Stimulated activated naive CD4-positive, alpha-beta T cell treated with Interleukin-2 at 50 U/mL for 16 hours (primary cell): ENCODE data around the gene ITGB7.
"Not testable (repeated sequence)": the region's sequence is repeated elsewhere in the genome, so short reads cannot be mapped to it uniquely, and the experiment has no call there.

ENCODE experiments used
- DNase-seq: peaks from one replicate; lab custom pipeline; 2025; lab: John Stamatoyannopoulos, UW

ITGB7 gene

GRCh38 chr12:53217051-53217930, 10.2 kb upstream of the ITGB7 start:
- DNase-seq = peak; percentile 51

DNA sequence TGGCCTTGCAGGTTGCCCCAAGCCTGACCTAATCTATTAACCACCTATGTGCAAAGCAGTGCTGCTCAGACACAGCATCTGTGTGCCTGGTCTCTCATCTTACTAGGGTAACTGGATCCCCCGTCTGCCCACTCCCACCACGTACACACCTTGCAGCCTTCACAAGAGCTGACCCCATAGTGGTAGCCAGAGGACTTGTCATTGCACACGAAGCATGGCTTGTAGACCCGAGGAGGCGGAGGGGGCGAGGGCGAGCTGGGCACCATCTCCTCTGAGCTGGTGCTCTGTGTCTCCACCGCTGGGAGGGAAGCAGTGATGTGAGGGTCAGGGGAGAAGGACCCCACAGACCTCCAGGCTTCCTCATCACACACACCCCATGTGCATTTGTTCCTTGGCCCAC, 8.4 kb upstream of the ITGB7 start:
- DNase-seq = no peak

DNA sequence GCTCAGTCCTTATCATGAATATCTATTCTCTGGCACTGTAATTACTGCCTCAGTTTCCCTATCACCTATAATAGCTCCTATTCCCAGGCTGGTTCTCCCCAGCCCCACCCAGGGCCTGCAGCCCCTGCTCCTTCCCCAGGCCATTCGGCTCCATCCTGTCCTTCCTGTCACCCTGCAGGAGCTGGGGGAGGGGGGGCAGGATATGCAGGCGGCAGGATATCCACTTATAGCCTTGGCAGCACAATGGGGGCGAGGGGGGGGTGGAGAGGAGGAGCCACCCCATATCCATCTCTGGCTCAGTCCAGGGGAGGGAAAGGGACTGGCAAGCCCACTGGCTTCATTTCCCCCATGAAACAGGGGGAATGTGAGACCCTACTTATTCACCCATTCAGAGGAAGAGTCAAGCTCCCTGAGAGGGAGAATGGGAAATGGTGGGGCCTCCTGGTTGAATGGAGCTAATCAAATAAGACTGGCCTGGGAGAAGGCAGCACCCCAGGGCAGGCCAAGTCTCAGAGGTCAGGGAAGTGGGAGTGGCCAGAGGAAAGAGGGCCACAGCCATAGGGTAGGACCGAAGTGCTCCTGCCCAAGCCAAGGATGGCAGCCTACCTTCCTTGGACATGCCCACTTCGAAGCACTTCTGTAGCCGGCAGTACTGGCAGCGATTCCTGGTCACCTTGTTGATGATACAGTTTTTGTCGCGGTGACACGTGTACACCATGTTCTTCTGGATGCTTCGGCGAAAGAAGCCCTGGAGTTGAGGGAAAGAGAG, 7.8 kb upstream of the ITGB7 start:
- DNase-seq = no peak

- no peak for DNase-seq
Observed at GRCh38 chr12:53214221-53214620, 7.2 kb upstream of the ITGB7 start.

DNA sequence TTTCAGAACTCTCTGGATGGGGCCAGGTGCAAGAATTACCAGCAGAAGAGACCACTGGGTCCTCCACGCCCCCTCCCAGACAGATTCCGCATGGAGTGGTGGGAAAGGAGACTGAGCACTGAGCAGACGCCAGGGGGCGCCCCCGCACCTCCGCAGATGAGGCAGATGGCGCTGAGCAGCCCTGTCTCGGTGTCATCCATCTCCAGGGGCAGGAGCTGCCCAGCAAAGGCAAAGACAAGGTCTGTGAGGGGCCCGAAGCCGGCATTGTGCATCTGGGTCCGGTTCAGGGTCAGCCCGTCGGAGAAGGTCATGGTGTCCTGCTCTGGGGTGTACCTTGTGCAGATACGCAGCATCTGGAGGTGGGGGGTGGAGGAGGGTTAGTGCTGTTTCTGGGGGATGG, 6.3 kb upstream of the ITGB7 start:
- peak; percentile 74 for DNase-seq

- DNase-seq = no peak
Observed at GRCh38 chr12:53212931-53213330, 5.9 kb upstream of the ITGB7 start.

GRCh38 chr12:53211476-53212381, 4.7 kb upstream of the ITGB7 start:
- no peak for DNase-seq

GRCh38 chr12:53210843-53211242, 3.8 kb upstream of the ITGB7 start:
- DNase-seq = no peak

GRCh38 chr12:53208877-53209463, 1.9 kb upstream of the ITGB7 start:
- peak; percentile 16 for DNase-seq

DNA sequence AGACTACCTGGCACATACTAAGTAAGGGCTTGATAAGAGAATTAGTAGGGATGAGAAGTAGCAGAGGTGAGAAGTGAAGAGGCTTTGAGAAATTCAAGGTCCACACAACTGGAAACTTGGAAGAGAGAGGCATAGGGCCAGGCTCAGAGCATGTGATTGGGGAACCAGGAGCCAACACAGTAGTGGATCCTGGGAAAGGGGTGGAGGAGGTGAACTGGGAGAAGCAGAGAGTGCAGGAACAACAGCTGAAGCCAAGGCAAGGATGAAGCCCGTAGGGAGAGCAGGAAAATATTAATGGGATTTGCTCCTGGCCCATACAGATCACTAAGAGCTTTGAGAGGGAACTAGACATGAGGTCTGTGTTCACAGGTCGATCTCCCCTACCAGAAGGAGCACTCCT, 1.4 kb upstream of the ITGB7 start:
- DNase-seq = no peak

DNA sequence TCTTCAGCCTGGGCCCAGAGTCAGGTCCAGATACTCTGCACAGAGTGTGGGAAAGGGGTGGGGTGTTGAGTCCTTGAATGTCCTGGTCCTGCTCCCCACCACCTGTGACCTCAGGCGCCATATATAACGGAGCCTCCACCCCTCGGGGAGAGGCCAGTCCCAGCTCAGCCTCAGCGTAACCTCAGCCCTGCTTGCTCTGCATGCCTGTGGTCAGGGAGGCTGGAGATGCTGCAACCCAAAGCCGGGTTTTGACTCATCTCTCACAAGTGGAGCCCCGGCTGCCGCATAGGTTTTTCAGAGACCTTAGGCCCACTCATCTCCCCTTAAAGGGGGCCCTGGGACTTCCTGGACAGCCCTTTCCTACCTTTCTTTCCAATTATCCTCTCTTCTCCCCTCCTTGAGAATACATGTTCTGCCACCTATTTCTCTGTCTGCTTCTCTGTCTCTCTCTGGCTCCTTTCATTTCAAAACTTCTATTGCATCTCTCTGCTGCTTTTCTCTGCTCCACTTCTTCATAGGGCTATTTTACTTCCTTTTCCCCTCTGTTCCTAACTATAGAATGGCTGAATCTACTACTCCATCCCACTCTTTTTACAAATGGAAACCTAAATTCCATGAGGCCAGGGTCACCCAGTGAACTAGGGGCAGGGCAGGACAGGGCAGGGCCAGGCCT, 1.2 kb downstream of the ITGB7 start:
- DNase-seq = peak; percentile 67

DNA sequence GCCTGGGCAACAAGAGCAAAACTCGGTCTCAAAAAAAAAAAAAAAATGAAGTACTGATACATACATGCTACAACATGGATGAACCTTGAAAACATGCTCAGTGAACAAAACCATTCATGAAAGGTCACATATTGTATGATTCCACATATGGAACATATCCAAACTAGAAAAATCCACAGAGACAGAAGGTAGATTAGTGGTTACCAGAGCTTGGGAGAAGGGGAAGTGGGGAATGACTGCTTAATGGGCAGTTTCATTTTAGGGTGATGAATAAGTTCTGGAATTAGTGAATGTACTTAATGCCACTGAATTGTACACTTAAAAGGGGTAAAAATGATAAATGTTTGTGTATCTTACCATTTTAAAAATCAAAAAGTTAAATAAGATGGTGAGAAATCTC, 2.7 kb downstream of the ITGB7 start:
- DNase-seq = no peak

GRCh38 chr12:53202316-53202715, 4.7 kb downstream of the ITGB7 start:
- DNase-seq = not testable (repeated sequence)

- DNase-seq = no peak
Observed at GRCh38 chr12:53201639-53202038, 5.4 kb downstream of the ITGB7 start.

- no peak for DNase-seq
Observed at GRCh38 chr12:53201177-53201541, 5.9 kb downstream of the ITGB7 start.

GRCh38 chr12:53200458-53201176, 6.4 kb downstream of the ITGB7 start:
- peak; percentile 42 for DNase-seq

DNA sequence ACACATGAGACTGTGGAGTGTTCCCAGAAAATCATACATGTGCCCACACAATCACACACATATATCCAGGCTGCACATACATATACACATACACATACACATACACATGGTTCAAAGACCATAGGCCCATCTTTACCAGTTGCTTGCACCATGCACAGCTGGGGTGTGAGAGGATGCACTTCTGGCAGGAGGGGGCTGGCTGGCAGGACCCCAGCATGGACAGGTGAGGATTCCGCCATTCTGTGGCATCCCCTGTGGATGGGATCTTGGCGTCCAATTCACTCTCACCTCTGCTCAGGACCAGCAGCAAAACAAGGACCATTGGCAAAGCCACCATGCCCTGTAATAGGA, 7.0 kb downstream of the ITGB7 start:
- DNase-seq = no peak

DNA sequence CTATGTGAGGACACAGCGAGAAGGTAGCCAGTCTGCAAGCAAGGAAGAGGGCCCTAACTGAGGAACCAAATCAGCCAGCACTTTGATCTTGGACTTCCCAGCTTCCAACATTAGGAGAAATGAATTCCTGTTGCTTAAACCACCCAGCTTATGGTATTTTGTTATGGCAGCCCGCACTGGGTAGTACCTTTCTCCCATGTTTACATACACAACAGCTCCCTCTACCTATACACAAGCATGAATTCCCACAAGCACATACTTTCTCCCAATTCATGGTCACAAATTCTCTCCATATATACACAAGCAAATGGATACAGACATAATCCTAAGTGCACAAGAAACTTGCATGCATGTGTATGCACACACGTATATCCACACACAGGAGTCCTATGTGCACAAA, 7.4 kb downstream of the ITGB7 start:
- DNase-seq = no peak

DNA sequence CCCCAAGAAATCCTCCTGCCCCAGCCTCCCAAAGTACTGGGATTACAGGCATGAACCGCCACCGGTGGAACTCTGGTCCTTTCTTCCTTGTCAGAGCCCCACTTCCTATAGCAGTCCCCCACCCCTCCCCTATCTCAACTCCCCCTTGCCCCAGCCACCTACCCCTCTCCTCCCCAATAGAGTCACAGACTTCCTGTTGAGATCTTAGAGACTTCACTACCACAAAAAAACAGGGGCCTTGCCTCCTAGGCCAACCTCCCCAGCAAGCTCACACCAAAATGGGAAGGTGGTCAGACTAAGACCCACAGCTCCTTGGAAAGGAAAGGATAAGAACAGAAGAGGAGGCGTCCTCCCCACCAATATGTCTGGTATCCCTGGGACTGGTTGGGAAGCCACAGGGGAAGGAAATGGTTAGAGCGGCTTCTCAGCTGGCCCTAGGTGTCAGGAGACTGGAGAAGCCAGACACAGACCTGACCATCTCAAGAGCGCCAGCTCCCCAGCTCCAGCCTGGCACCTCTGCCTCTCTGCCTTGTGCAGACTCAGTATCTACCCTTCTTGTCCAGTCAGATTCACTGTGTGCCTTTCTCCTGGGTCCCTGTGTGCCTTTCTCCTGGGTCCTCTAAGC, 8.5 kb downstream of the ITGB7 start:
- DNase-seq = no peak

DNA sequence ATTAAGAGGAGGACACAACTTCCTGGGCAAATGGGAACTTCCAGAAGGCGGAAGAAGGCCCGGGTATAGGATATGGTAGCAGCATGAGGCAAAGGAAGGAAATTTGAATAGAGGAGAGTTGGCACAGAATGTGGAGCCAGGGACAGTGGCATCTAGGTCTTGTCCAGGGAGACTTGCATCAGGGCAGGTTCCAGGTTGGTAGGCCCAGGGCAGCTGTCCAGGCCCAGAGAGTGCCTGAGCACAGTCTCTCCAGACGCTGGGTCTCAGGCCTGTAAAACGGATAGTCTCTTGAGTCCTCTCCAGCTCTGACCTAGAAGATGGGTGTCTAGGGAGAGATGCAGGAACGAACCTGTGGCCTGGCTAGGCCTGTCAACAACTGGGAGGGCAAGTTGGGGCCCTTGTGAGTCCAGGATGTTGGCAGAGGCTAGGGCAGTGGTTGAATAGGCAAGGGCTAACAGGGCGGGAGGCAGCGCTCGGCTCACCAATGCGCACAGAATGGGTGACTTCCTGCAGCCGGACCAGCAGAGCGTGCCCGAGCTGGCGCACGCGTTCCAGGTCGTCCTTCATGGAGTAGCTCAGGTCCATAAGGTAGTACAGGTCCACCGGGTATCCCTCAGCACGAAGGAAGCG, 9.9 kb downstream of the ITGB7 start:
- no peak for DNase-seq
